ENCODE results near the gene NCAN. TPM values are rescaled to one million over a fixed set of nuclear protein-coding genes. Genes with fewer than 3 reads are reported as not detected.

Gene NCAN
- total RNA-seq, 1 experiment from 2014 or later: not detected

- BruUV-seq (replicated peaks): no TSS peak
- Mint-ChIP-seq H3K9me3 (ENCODE audit: unreplicated experiment) (no peaks in the 10 kb centered on the region), H3K4me1 (ENCODE audit: low read depth, unreplicated experiment) (no peaks in the 10 kb centered on the region), H3K4me3 (ENCODE audit: unreplicated experiment) (no peak overlapping the region), H3K36me3 (ENCODE audit: insufficient read depth, unreplicated experiment) (peaks cover 9% of the 10 kb centered on the region), H3K27ac (ENCODE audit: unreplicated experiment) (no peak overlapping the region), H3K27me3 (ENCODE audit: insufficient read depth, unreplicated experiment) (peaks cover 10% of the 10 kb centered on the region)
- TF ChIP-seq CTCF (IDR thresholded peaks at IDR 0.05; ENCODE audit: insufficient read depth in 1 of 2, low read depth in 1 of 2, low read length in 1 of 2, severe bottlenecking in 1 of 2, unreplicated experiment in 1 of 2): no peak
- Histone ChIP-seq H3K36me3 (ENCODE audit: control insufficient read depth, insufficient read depth, low read length) (no peaks in the 10 kb centered on the region), H3K9me3 (no peaks in the 10 kb centered on the region; the same call in 1 of the 2 replicates), H3K4me1 (no peaks in the 10 kb centered on the region), H3K27me3 (replicated peaks; ENCODE audit: control insufficient read depth, insufficient read depth, low read length) (no peaks in the 10 kb centered on the region), H3K4me3 (ENCODE audit: low read depth, low read length) (no peak overlapping the region)
- DNase-seq: no peak
- POLR2A ChIA-PET: no interaction called here
- intact Hi-C loops (cut with micrococcal nuclease; ENCODE audit: unreplicated experiment): no loop called here
- CTCF ChIA-PET: interaction anchor here (0.6 kb wide), 1 partner anchor 90 kb away, joined by 3 read pairs; no protein-coding TSS in a partner anchor
These were observed 44.6 kb downstream of the NCAN start for GRCh38 chr19:19256072-19256969.

- Histone ChIP-seq H3K4me1 (no peaks in the 10 kb centered on the region), H3K9me3 (no peaks in the 10 kb centered on the region; the same call in 1 of the 2 replicates), H3K4me3 (ENCODE audit: low read depth, low read length) (no peak overlapping the region), H3K27me3 (replicated peaks; ENCODE audit: control insufficient read depth, insufficient read depth, low read length) (no peaks in the 10 kb centered on the region), H3K36me3 (ENCODE audit: control insufficient read depth, insufficient read depth, low read length) (no peaks in the 10 kb centered on the region)
- CTCF ChIA-PET: no interaction called here
- DNase-seq: peak in 1 of 2 experiments; percentile 56
- H3K36me3 Mint-ChIP-seq (ENCODE audit: insufficient read depth, unreplicated experiment): peaks cover 9% of the 10 kb centered on the region
- H3K4me3 Mint-ChIP-seq (ENCODE audit: unreplicated experiment): no peak overlapping the region
- intact Hi-C loops (cut with micrococcal nuclease; ENCODE audit: unreplicated experiment): no loop called here
- H3K27ac Mint-ChIP-seq (ENCODE audit: unreplicated experiment): no peak overlapping the region
- peaks cover 10% of the 10 kb centered on the region for H3K27me3 Mint-ChIP-seq (ENCODE audit: insufficient read depth, unreplicated experiment)
- peaks cover 2% of the 10 kb centered on the region for H3K4me1 Mint-ChIP-seq (ENCODE audit: low read depth, unreplicated experiment)
- no peak for TF ChIP-seq CTCF (IDR thresholded peaks at IDR 0.05; ENCODE audit: insufficient read depth in 1 of 2, low read depth in 1 of 2, low read length in 1 of 2, severe bottlenecking in 1 of 2, unreplicated experiment in 1 of 2)
- POLR2A ChIA-PET: no interaction called here
- H3K9me3 Mint-ChIP-seq (ENCODE audit: unreplicated experiment): no peaks in the 10 kb centered on the region
- BruUV-seq (replicated peaks): no TSS peak
These were observed 45.4 kb downstream of the NCAN start for GRCh38 chr19:19257137-19257536.

- intact Hi-C loops (cut with micrococcal nuclease; ENCODE audit: unreplicated experiment): no loop called here
- no peak for DNase-seq
- Mint-ChIP-seq H3K4me3 (ENCODE audit: unreplicated experiment) (no peak overlapping the region), H3K4me1 (ENCODE audit: low read depth, unreplicated experiment) (peaks cover 8% of the 10 kb centered on the region), H3K27me3 (ENCODE audit: insufficient read depth, unreplicated experiment) (peaks cover 12% of the 10 kb centered on the region), H3K36me3 (ENCODE audit: insufficient read depth, unreplicated experiment) (peaks cover 9% of the 10 kb centered on the region), H3K27ac (ENCODE audit: unreplicated experiment) (no peak overlapping the region), H3K9me3 (ENCODE audit: unreplicated experiment) (no peaks in the 10 kb centered on the region)
- Histone ChIP-seq H3K36me3 (ENCODE audit: control insufficient read depth, insufficient read depth, low read length) (no peaks in the 10 kb centered on the region), H3K9me3 (no peaks in the 10 kb centered on the region; the same call in 1 of the 2 replicates), H3K4me3 (ENCODE audit: low read depth, low read length) (no peak overlapping the region), H3K27me3 (replicated peaks; ENCODE audit: control insufficient read depth, insufficient read depth, low read length) (no peaks in the 10 kb centered on the region), H3K4me1 (no peaks in the 10 kb centered on the region)
- CTCF ChIA-PET: no interaction called here
- no TSS peak for BruUV-seq (replicated peaks)
- POLR2A ChIA-PET: no interaction called here
- TF ChIP-seq CTCF (IDR thresholded peaks at IDR 0.05; ENCODE audit: insufficient read depth in 1 of 2, low read depth in 1 of 2, low read length in 1 of 2, severe bottlenecking in 1 of 2, unreplicated experiment in 1 of 2): no peak
These were observed 46.3 kb downstream of the NCAN start for GRCh38 chr19:19257836-19258588.
